H1 (cell line): ENCODE results near the gene TMEM164. TPM values are rescaled to one million over a fixed set of nuclear protein-coding genes. Genes with fewer than 3 reads are reported as not detected.

Experiments
- polyA plus RNA-seq, 7 experiments: library from polyadenylated mRNA; depleted of rRNA in 3 of 7; stranded (reverse) in 5 of 7; unstranded in 2 of 7; fragments of >200 nt in 5 of 7; fragments of 200-250 nt in 2 of 7; gene quantifications; 1 replicate in 5 of 7; 2 replicates in 1 of 7; 4 replicates in 1 of 7; pipeline versions ENCODE4 v1.2.1 to v1.2.3, GENCODE V29; 2011 to 2013; ENCODE audit warnings: missing spikeins in 2 of 7, mixed read lengths in 2 of 7
- total RNA-seq: library from RNA; stranded (reverse); fragmentation: NEBNext Ultra II Directional; extraction: Animal tissue kit (Norgen Biotek cat#: 25700); gene quantifications from 2 replicates; pipeline ENCODE4 v1.2.1, GENCODE V29; 2021
- TF ChIP-seq, protein P1 (sequence below): fragments of 300-600 bp; sonication (generic); IDR thresholded peaks from 2 replicates; pipeline ENCODE4 v1.7.1; 2012; ENCODE audit warnings: low read length, moderate library complexity, mild to moderate bottlenecking, inconsistent platforms; ENCODE audit not compliant: insufficient replicate concordance

Gene TMEM164
- total and polyA plus RNA-seq, 2 of the 8 experiments (the other 6 are each of a cell fraction or from before 2014, with no cell fraction given) = 7.3 to 14.8 TPM

DNA sequence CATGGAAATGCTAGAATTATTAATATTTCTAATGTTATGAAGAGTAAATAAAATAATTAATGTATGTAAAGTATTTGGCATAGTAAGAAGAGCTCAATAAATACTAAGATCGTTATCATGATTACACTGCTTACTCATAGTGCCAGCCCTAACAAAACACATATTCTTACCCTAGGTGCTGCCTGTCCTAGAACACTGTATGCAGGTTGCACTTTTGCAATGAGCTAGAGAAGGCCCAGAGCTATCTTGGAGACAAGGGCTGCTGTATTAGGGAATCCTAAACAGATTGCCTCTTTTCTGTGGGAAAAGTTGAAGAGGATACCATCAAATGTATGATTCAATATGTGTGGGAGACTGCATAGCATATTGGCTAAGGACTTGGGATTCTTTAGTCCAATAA lies 48.0 kb upstream of the TMEM164 start (continued):
- TF ChIP-seq, protein P1, sequence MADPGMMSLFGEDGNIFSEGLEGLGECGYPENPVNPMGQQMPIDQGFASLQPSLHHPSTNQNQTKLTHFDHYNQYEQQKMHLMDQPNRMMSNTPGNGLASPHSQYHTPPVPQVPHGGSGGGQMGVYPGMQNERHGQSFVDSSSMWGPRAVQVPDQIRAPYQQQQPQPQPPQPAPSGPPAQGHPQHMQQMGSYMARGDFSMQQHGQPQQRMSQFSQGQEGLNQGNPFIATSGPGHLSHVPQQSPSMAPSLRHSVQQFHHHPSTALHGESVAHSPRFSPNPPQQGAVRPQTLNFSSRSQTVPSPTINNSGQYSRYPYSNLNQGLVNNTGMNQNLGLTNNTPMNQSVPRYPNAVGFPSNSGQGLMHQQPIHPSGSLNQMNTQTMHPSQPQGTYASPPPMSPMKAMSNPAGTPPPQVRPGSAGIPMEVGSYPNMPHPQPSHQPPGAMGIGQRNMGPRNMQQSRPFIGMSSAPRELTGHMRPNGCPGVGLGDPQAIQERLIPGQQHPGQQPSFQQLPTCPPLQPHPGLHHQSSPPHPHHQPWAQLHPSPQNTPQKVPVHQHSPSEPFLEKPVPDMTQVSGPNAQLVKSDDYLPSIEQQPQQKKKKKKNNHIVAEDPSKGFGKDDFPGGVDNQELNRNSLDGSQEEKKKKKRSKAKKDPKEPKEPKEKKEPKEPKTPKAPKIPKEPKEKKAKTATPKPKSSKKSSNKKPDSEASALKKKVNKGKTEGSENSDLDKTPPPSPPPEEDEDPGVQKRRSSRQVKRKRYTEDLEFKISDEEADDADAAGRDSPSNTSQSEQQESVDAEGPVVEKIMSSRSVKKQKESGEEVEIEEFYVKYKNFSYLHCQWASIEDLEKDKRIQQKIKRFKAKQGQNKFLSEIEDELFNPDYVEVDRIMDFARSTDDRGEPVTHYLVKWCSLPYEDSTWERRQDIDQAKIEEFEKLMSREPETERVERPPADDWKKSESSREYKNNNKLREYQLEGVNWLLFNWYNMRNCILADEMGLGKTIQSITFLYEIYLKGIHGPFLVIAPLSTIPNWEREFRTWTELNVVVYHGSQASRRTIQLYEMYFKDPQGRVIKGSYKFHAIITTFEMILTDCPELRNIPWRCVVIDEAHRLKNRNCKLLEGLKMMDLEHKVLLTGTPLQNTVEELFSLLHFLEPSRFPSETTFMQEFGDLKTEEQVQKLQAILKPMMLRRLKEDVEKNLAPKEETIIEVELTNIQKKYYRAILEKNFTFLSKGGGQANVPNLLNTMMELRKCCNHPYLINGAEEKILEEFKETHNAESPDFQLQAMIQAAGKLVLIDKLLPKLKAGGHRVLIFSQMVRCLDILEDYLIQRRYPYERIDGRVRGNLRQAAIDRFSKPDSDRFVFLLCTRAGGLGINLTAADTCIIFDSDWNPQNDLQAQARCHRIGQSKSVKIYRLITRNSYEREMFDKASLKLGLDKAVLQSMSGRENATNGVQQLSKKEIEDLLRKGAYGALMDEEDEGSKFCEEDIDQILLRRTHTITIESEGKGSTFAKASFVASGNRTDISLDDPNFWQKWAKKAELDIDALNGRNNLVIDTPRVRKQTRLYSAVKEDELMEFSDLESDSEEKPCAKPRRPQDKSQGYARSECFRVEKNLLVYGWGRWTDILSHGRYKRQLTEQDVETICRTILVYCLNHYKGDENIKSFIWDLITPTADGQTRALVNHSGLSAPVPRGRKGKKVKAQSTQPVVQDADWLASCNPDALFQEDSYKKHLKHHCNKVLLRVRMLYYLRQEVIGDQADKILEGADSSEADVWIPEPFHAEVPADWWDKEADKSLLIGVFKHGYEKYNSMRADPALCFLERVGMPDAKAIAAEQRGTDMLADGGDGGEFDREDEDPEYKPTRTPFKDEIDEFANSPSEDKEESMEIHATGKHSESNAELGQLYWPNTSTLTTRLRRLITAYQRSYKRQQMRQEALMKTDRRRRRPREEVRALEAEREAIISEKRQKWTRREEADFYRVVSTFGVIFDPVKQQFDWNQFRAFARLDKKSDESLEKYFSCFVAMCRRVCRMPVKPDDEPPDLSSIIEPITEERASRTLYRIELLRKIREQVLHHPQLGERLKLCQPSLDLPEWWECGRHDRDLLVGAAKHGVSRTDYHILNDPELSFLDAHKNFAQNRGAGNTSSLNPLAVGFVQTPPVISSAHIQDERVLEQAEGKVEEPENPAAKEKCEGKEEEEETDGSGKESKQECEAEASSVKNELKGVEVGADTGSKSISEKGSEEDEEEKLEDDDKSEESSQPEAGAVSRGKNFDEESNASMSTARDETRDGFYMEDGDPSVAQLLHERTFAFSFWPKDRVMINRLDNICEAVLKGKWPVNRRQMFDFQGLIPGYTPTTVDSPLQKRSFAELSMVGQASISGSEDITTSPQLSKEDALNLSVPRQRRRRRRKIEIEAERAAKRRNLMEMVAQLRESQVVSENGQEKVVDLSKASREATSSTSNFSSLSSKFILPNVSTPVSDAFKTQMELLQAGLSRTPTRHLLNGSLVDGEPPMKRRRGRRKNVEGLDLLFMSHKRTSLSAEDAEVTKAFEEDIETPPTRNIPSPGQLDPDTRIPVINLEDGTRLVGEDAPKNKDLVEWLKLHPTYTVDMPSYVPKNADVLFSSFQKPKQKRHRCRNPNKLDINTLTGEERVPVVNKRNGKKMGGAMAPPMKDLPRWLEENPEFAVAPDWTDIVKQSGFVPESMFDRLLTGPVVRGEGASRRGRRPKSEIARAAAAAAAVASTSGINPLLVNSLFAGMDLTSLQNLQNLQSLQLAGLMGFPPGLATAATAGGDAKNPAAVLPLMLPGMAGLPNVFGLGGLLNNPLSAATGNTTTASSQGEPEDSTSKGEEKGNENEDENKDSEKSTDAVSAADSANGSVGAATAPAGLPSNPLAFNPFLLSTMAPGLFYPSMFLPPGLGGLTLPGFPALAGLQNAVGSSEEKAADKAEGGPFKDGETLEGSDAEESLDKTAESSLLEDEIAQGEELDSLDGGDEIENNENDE = no peak
